Adrenal gland (tissue), 5 donors: Measurements from ENCODE around the gene SH3RF1.

ENCODE experiments used
- POLR2A ChIP-seq, 2 donors: fragments of 450-650 bp; IDR thresholded peaks; one replicate each; pipeline ENCODE4 v1.6.1; 2017; ENCODE audit warnings: antibody characterized with exemption in 2 of 2, mild to moderate bottlenecking in 2 of 2, moderate library complexity in 1 of 2
- TF ChIP-seq, protein P1 (sequence below), 6 experiments: fragments of 450-650 bp in 4 of 6; fragments of 200-600 bp in 2 of 6; sonication (generic) in 1 of 6; IDR thresholded peaks; 1 replicate in 5 of 6; 2 replicates in 1 of 6; pipeline versions ENCODE4 v1.5.1 to v1.8.0; 2016 to 2021; ENCODE audit warnings: antibody characterized with exemption in 6 of 6, mild to moderate bottlenecking in 2 of 6, moderate library complexity in 1 of 6
- donor health status: DM: no; HTN: no; CAD: no.

DNA sequence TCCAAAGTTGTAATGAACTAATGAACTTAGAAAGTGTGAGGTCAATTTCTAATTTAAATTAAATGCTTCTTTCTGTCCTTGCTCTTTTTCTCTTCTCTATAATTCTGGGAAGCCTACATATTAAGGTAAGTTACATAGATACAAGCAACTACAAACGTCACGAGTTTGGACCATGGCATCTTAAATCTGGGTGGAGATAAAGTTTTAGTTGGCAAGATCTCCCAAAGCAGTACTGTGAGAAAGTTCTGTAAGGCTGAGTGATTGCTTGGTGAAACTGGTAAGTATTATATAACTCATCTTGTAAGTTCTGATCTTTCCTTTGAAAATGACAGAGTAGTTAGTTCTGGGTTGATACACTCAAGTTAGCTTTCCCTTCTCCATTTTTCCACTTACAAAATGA, 135.0 kb downstream of the SH3RF1 start:
- TF ChIP-seq, protein P1, sequence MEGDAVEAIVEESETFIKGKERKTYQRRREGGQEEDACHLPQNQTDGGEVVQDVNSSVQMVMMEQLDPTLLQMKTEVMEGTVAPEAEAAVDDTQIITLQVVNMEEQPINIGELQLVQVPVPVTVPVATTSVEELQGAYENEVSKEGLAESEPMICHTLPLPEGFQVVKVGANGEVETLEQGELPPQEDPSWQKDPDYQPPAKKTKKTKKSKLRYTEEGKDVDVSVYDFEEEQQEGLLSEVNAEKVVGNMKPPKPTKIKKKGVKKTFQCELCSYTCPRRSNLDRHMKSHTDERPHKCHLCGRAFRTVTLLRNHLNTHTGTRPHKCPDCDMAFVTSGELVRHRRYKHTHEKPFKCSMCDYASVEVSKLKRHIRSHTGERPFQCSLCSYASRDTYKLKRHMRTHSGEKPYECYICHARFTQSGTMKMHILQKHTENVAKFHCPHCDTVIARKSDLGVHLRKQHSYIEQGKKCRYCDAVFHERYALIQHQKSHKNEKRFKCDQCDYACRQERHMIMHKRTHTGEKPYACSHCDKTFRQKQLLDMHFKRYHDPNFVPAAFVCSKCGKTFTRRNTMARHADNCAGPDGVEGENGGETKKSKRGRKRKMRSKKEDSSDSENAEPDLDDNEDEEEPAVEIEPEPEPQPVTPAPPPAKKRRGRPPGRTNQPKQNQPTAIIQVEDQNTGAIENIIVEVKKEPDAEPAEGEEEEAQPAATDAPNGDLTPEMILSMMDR (IDR thresholded peaks at IDR 0.05), result no peak
- no peak for TF ChIP-seq POLR2A (IDR thresholded peaks at IDR 0.05)
